Measurements from ENCODE around the gene NPAT. TPM values are rescaled to one million over a fixed set of nuclear protein-coding genes. Genes with fewer than 3 reads are reported as not detected.

The NPAT gene
- 2.0 TPM for total RNA-seq

- no peaks in the 10 kb centered on the region for H3K27me3 ChIP-seq
- peak; percentile 97 to 99 for DNase-seq (ENCODE audit: low spot score in 2 of 2)
- TF ChIP-seq CTCF (IDR thresholded peaks at IDR 0.05) = peak; percentile 56 to 76 (median 74)
- H3K4me1 ChIP-seq = peaks cover 0 to 13% of the 10 kb centered on the region in 2 donors
- H3K36me3 ChIP-seq = no peaks in the 10 kb centered on the region
- no peaks in the 10 kb centered on the region for H3K9me3 ChIP-seq
- peak within 1 kb of the TSS; percentile 92 to 97 for H3K27ac ChIP-seq
- intact Hi-C loops (cut with DNase I) = loop anchor here (1.0 to 10.0 kb wide), 7 partner anchors 101 to 1872 kb away; partner anchors contain the start of genes ACAT1, C11orf65, CUL5 and DDX10
- H3K4me3 ChIP-seq = peak within 1 kb of the TSS; percentile 80 to 85
Observed at GRCh38 chr11:108222574-108223347, at the start of gene NPAT, which contains the start of gene ATM. NPAT (minus strand) TSS chr11:108222638; CDS start chr11:108222536, 102 bp downstream. ATM (plus strand) TSS chr11:108223067; CDS start chr11:108227625, 4,558 bp downstream.

- Histone ChIP-seq H3K27ac (no peak overlapping the region), H3K36me3 (peaks cover 24 to 38% of the 10 kb centered on the region in 2 donors), H3K4me3 (no peak overlapping the region), H3K4me1 (no peaks in the 10 kb centered on the region), H3K9me3 (peaks cover 0 to 2% of the 10 kb centered on the region in 2 donors), H3K27me3 (no peaks in the 10 kb centered on the region)
- intact Hi-C loops (cut with DNase I) = no loop called here
- no peak for TF ChIP-seq CTCF (IDR thresholded peaks at IDR 0.05)
- DNase-seq (ENCODE audit: low spot score in 2 of 2) = no peak
Observed at GRCh38 chr11:108269583-108269982, 47.1 kb upstream of the NPAT start.

GRCh38 chr11:108253176-108253575 lies 30.7 kb upstream of the NPAT start:
- intact Hi-C loops (cut with DNase I) = no loop called here
- Histone ChIP-seq H3K9me3 (no peaks in the 10 kb centered on the region), H3K27ac (no peak overlapping the region), H3K36me3 (peaks cover 53 to 92% of the 10 kb centered on the region in 2 donors), H3K4me3 (no peak overlapping the region), H3K4me1 (no peaks in the 10 kb centered on the region), H3K27me3 (no peaks in the 10 kb centered on the region)
- TF ChIP-seq CTCF (IDR thresholded peaks at IDR 0.05) = no peak
- no peak for DNase-seq (ENCODE audit: low spot score in 2 of 2)

- no peak overlapping the region for H3K27ac ChIP-seq
- intact Hi-C loops (cut with DNase I) = no loop called here
- H3K36me3 ChIP-seq = peaks cover 14 to 63% of the 10 kb centered on the region in 2 donors
- no peaks in the 10 kb centered on the region for H3K27me3 ChIP-seq
- no peak for TF ChIP-seq CTCF (IDR thresholded peaks at IDR 0.05)
- DNase-seq (ENCODE audit: low spot score in 2 of 2) = no peak
- H3K9me3 ChIP-seq = no peaks in the 10 kb centered on the region
- H3K4me1 ChIP-seq = no peaks in the 10 kb centered on the region
- H3K4me3 ChIP-seq = no peak overlapping the region
Observed at GRCh38 chr11:108246885-108247284, 24.4 kb upstream of the NPAT start.

GRCh38 chr11:108246308-108246707 lies 23.9 kb upstream of the NPAT start:
- intact Hi-C loops (cut with DNase I) = no loop called here
- Histone ChIP-seq H3K9me3 (no peaks in the 10 kb centered on the region), H3K4me3 (no peak overlapping the region), H3K36me3 (peaks cover 14 to 58% of the 10 kb centered on the region in 2 donors), H3K4me1 (no peaks in the 10 kb centered on the region), H3K27ac (no peak overlapping the region), H3K27me3 (no peaks in the 10 kb centered on the region)
- TF ChIP-seq CTCF (IDR thresholded peaks at IDR 0.05) = no peak
- no peak for DNase-seq (ENCODE audit: low spot score in 2 of 2)
